ENCODE results near the gene KCNQ1.

DNA sequence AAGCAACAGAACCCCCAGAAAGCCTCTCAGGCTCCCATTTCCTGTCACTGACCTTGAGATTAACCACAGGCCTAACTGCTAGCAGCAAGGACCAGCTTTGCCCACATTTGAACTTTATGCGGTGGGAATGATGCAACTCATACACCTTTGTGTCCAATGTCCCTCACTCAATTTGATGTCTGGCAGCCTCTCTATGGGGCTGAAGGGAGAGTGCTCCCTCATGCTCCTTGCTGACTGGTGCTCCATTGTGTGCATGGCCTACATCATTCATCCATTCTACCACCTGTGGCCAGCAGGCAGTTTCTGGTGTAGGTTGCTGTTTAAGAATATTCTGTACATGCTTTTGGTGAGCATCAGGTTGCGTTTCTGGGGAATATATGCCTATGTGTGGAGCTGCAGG lies 223.1 kb downstream of the KCNQ1 start:
- TF ChIP-seq, protein P1, sequence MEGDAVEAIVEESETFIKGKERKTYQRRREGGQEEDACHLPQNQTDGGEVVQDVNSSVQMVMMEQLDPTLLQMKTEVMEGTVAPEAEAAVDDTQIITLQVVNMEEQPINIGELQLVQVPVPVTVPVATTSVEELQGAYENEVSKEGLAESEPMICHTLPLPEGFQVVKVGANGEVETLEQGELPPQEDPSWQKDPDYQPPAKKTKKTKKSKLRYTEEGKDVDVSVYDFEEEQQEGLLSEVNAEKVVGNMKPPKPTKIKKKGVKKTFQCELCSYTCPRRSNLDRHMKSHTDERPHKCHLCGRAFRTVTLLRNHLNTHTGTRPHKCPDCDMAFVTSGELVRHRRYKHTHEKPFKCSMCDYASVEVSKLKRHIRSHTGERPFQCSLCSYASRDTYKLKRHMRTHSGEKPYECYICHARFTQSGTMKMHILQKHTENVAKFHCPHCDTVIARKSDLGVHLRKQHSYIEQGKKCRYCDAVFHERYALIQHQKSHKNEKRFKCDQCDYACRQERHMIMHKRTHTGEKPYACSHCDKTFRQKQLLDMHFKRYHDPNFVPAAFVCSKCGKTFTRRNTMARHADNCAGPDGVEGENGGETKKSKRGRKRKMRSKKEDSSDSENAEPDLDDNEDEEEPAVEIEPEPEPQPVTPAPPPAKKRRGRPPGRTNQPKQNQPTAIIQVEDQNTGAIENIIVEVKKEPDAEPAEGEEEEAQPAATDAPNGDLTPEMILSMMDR (IDR thresholded peaks at IDR 0.05; ENCODE audit: low read length): no peak
- TF ChIP-seq EZH2 (IDR thresholded peaks at IDR 0.05; ENCODE audit: borderline replicate concordance, low read length): no peak
